DOHH2 (cell line): ENCODE data around the gene SLC3A2.

ENCODE experiments used
- H3F3A ChIP-seq: fragments of 200-600 bp; sonication (generic), shearing (Covaris generic); 2 replicates; pipeline ENCODE4 v1.6.0; 2016; ENCODE audit warnings: antibody characterized with exemption, mild to moderate bottlenecking; ENCODE audit not compliant: control insufficient read depth, insufficient read depth
- H3K27ac ChIP-seq: fragments of 200-600 bp; sonication (generic); 2 replicates; pipeline ENCODE4 v1.5.1; 2014; ENCODE audit warnings: low read depth, mild to moderate bottlenecking, low read length, moderate library complexity
- H3K27me3 ChIP-seq: fragments of 200-600 bp; sonication (generic); 2 replicates; pipeline ENCODE4 v1.6.1; 2014; ENCODE audit warnings: mild to moderate bottlenecking, low read length, mixed read lengths; ENCODE audit not compliant: control insufficient read depth
- H3K36me3 ChIP-seq: fragments of 200-600 bp; sonication (generic); 2 replicates; pipeline ENCODE4 v1.6.1; 2014; ENCODE audit warnings: mild to moderate bottlenecking, low read length, moderate library complexity, mixed read lengths; ENCODE audit not compliant: control insufficient read depth
- H3K4me1 ChIP-seq: fragments of 200-600 bp; sonication (generic); 2 replicates; pipeline ENCODE4 v1.6.1; 2014; ENCODE audit warnings: mild to moderate bottlenecking, low read length, mixed read lengths; ENCODE audit not compliant: control insufficient read depth
- H3K4me2 ChIP-seq: fragments of 200-600 bp; sonication (generic); 2 replicates; pipeline ENCODE4 v1.6.0; 2014; ENCODE audit warnings: mild to moderate bottlenecking, low read length, moderate library complexity
- H3K4me3 ChIP-seq: fragments of 200-600 bp; sonication (generic); 2 replicates; pipeline ENCODE4 v1.5.1; 2014; ENCODE audit warnings: mild to moderate bottlenecking, low read length, mixed read lengths
- H3K79me2 ChIP-seq: fragments of 200-600 bp; sonication (generic); 2 replicates; pipeline ENCODE4 v1.6.1; 2014; ENCODE audit warnings: mild to moderate bottlenecking, low read length, mixed read lengths; ENCODE audit not compliant: control insufficient read depth
- H3K9me2 ChIP-seq: fragments of 200-600 bp; sonication (generic); replicated peaks from 2 replicates; pipeline ENCODE4 v1.6.1; 2014; ENCODE audit warnings: mild to moderate bottlenecking, low read length, mixed read lengths; ENCODE audit not compliant: control insufficient read depth
- H3K9me3 ChIP-seq: fragments of 200-600 bp; sonication (generic); 2 replicates; pipeline ENCODE4 v1.6.1; 2014; ENCODE audit warnings: antibody characterized with exemption, low read length, mixed read lengths; ENCODE audit not compliant: control insufficient read depth, insufficient read depth
- H4K20me1 ChIP-seq: fragments of 200-600 bp; sonication (generic); 2 replicates; pipeline ENCODE4 v1.6.0; 2014; ENCODE audit warnings: low read depth, mild to moderate bottlenecking, antibody characterized with exemption, low read length, moderate library complexity; ENCODE audit not compliant: control insufficient read depth, insufficient read depth
- EZH2phosphoT487 ChIP-seq: fragments of 200-600 bp; sonication (generic); IDR thresholded peaks from 2 replicates; pipeline ENCODE4 v1.6.1; 2017; ENCODE audit warnings: borderline replicate concordance, mild to moderate bottlenecking, antibody characterized with exemption, low read length, moderate library complexity, mixed read lengths
- TF ChIP-seq, protein P1 (sequence below): fragments of 200-600 bp; sonication (generic); IDR thresholded peaks from one replicate; pipeline ENCODE4 v1.5.1; 2014; ENCODE audit warnings: antibody characterized with exemption, mild to moderate bottlenecking, low read depth, low read length; ENCODE audit not compliant: poor library complexity, severe bottlenecking

SLC3A2 gene

GRCh38 chr11:62882788-62883501 is 2.2 kb downstream of the SLC3A2 start:
- peaks cover 6% of the 10 kb centered on the region for H4K20me1 ChIP-seq
- H3K4me3 ChIP-seq: peak overlapping the region; percentile 92

DNA sequence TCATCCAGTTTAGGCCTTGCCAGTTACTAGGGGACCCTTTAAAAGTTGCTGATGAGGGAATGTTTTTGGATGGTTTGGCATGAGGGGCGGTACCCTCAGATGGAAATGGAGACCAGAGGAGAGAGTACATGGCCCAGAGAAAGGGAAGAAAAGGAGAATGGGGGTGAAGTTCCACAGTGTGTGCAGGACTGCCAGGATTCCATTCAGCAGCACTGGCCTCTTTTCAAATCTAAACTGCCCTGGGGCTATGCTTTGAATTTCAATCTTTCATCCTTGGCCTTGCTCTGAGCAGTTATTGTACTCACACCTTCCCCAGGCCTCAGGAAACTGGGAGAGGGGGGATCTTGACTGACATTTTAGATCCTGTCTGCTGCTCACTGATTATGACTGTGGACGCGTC is 3.0 kb downstream of the SLC3A2 start:
- Histone ChIP-seq H3K4me1 (peaks cover 30% of the 10 kb centered on the region), H4K20me1 (peaks cover 8% of the 10 kb centered on the region), H3K79me2 (peaks cover 63% of the 10 kb centered on the region)

More at GRCh38 chr11:62882788-62883501, 2.2 kb downstream of the SLC3A2 start:
- Histone ChIP-seq H3K9me2 (no peaks in the 10 kb centered on the region), H3K4me1 (peaks cover 30% of the 10 kb centered on the region), H3F3A (peaks cover 25% of the 10 kb centered on the region), H3K4me2 (peak overlapping the region; percentile 99), H3K9me3 (no peaks in the 10 kb centered on the region), H3K36me3 (peaks cover 86% of the 10 kb centered on the region), H3K27ac (no peak overlapping the region), H3K79me2 (peaks cover 66% of the 10 kb centered on the region), H3K27me3 (no peaks in the 10 kb centered on the region)
- TF ChIP-seq, protein P1, sequence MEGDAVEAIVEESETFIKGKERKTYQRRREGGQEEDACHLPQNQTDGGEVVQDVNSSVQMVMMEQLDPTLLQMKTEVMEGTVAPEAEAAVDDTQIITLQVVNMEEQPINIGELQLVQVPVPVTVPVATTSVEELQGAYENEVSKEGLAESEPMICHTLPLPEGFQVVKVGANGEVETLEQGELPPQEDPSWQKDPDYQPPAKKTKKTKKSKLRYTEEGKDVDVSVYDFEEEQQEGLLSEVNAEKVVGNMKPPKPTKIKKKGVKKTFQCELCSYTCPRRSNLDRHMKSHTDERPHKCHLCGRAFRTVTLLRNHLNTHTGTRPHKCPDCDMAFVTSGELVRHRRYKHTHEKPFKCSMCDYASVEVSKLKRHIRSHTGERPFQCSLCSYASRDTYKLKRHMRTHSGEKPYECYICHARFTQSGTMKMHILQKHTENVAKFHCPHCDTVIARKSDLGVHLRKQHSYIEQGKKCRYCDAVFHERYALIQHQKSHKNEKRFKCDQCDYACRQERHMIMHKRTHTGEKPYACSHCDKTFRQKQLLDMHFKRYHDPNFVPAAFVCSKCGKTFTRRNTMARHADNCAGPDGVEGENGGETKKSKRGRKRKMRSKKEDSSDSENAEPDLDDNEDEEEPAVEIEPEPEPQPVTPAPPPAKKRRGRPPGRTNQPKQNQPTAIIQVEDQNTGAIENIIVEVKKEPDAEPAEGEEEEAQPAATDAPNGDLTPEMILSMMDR: no peak
- no peak for TF ChIP-seq EZH2phosphoT487

GRCh38 chr11:62885137-62885750 is 4.5 kb downstream of the SLC3A2 start:
- Histone ChIP-seq H3K36me3 (peaks cover 91% of the 10 kb centered on the region), H3K79me2 (peaks cover 50% of the 10 kb centered on the region), H3K4me3 (no peak overlapping the region)

More for the DNA sequence above, 3.0 kb downstream of the SLC3A2 start:
- no peaks in the 10 kb centered on the region for H3K27me3 ChIP-seq
- peaks cover 28% of the 10 kb centered on the region for H3F3A ChIP-seq
- H3K4me3 ChIP-seq: no peak overlapping the region
- H3K9me3 ChIP-seq: no peaks in the 10 kb centered on the region
- no peak overlapping the region for H3K27ac ChIP-seq
- peak overlapping the region; percentile 99 for H3K4me2 ChIP-seq
- H3K9me2 ChIP-seq: no peaks in the 10 kb centered on the region
- TF ChIP-seq, protein P1: no peak
- no peak for TF ChIP-seq EZH2phosphoT487
- H3K36me3 ChIP-seq: peaks cover 90% of the 10 kb centered on the region

More at GRCh38 chr11:62885137-62885750, 4.5 kb downstream of the SLC3A2 start:
- Histone ChIP-seq H4K20me1 (peaks cover 12% of the 10 kb centered on the region), H3K4me1 (peaks cover 19% of the 10 kb centered on the region), H3K27me3 (no peaks in the 10 kb centered on the region), H3K27ac (no peak overlapping the region), H3K4me2 (no peak overlapping the region), H3F3A (peaks cover 31% of the 10 kb centered on the region), H3K9me3 (no peaks in the 10 kb centered on the region), H3K9me2 (no peaks in the 10 kb centered on the region)
- TF ChIP-seq, protein P1: no peak
- TF ChIP-seq EZH2phosphoT487: no peak
